HG03095 (cell line): ENCODE data around the gene ADGRG3.
"Not testable (repeated sequence)": the region's sequence is repeated elsewhere in the genome, so short reads cannot be mapped to it uniquely, and the experiment has no call there.

Experiments used
- ATAC-seq: cut with Tn5 transposase; IDR thresholded peaks from one replicate; pipeline ENCODE4 v1.9.1; 2021; ENCODE audit warnings: moderate library complexity; ENCODE audit not compliant: unreplicated experiment

ADGRG3 gene

DNA sequence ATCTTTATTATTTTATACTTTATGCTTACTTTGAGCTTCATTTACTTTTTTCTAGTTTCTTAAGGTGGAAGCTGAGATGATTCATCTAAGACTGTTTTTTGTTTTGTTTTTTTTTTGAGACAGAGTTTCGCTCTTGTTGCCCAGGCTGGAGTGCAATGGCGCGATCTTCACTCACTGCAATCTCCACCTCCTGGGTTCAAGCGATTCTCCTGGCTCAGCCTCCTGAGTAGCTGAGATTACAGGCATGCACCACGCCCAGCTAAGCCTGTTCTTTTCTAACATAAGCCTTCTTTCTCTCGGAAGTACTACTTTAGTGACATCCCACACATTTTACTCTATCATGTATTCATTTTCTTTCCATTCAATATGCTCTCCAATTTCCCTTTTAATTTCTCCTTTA is 44.5 kb downstream of the ADGRG3 start:
- ATAC-seq: not testable (repeated sequence)

- ATAC-seq: no peak
These were observed 45.5 kb downstream of the ADGRG3 start for GRCh38 chr16:57713596-57713995.

DNA sequence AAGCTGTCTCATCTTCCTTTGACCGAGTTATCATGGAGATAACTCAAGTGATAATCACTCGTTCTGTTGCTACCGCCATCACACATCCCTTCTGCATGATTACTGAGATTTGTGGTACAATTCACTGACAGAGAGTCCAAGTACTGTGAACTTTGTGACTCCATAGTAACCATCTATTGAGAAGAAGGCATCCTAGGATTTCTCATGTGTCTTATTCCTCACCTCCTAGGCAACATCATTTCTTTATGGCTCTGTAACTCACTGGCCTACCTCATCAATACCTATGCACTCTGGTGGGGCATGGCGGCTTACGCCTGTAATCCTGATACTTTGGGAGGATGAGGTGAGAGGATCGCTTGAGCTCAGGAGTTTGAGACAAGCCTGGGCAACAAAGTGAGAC is 45.9 kb downstream of the ADGRG3 start:
- ATAC-seq: no peak

- ATAC-seq: no peak
These were observed 52.1 kb downstream of the ADGRG3 start for GRCh38 chr16:57720142-57720575.

DNA sequence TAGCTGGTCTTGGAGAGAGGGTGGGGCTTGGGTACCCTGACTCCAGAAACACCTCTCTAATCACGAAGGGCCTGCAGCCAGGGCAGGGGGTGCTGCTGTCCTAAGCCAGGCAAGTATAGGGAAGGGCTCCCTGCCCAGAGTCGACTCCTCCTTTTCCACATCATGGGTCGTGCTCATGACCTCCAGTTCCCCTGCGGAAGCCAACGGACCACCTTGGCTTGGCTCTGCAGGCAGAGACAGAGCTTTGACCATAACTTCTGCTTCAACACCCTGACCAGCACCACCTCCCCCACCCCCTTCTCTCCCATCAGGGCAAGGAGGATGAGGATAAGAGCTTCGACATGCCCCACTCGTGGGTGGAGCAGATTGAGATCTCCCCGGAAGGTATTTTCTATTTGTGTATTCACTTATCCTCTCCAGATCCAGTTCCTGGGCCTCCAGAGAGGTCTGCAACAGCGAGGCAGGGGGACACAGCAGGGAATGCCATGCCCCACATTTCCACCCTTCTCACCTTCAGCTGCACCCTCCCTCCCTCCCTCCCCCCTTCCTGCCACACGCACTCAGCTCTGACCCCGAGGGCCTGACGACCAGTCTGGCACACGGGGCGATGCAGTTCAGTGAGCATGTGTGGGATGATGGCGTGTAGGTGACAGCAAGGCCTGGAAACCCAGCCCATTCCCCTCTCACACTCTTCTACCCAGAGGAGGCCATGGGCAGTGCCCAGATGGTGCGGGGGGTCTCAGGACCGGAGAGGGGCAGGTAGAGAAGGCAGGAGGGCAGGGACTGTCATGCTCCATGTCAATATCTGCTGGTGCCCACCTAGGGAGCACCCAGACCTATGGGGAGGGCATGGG is 53.5 kb downstream of the ADGRG3 start:
- ATAC-seq: no peak

GRCh38 chr16:57722210-57722499 is 54.0 kb downstream of the ADGRG3 start:
- no peak for ATAC-seq

- no peak for ATAC-seq
These were observed 54.5 kb downstream of the ADGRG3 start for GRCh38 chr16:57722651-57723050.

DNA sequence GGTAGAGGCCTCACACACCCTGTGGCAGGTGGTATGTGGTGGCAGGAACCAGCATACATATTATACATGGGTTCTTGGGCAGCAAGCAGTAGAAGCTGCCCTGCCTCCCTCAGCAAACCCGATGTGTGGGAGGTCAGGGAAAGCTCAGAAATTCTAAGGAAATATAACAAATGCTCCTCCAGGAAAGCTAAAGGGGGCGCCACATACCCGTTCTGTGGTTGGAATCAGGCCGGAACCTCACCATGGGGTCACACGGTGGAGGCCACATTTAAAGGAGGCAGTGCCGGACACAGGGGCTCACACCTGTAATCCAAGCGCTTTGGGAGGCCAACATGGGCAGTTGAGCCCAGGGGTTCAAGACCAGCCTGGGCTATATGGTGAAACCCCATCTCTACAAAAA is 55.1 kb downstream of the ADGRG3 start:
- ATAC-seq: no peak

GRCh38 chr16:57724531-57724930 is 56.4 kb downstream of the ADGRG3 start:
- no peak for ATAC-seq

GRCh38 chr16:57725151-57725550 is 57.0 kb downstream of the ADGRG3 start:
- ATAC-seq: no peak

DNA sequence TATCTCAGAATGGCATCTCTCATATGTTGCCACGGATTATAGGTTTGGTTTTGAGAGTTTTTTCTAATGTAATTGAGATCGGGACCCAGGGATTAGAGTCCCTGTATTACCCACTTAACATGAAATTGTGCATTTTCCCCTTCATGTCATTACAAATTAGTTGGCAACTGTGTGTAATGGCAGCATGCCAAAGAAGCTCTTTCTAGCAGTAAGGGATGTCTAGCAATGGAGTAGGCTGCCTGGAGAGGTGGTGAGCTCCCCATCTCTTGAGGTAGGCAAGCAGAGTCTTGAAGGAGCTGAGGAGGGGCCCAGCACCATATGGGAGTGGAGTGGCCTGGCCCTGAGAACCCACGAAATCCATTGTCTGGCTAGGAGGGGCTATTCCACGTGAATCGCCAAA is 57.4 kb downstream of the ADGRG3 start:
- ATAC-seq: no peak

DNA sequence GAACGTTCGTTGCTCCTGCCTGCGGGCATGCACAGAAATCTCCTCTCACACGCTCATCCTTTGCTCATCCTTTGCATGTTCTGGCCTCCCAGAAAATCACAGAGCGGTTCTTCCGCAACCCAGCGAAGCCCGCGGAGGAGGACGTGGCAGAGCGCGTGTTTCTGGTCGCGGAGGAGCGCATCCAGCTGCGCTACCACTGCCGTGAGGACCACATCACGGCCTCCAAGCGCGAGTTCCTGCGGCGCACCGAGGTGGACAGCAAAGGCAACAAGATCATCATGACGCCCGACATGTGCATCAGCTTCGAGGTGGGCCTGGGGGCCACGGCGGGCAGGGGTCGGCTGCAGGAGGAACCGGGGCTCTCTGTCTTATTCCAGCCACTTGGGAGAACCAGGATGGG is 57.9 kb downstream of the ADGRG3 start:
- ATAC-seq: no peak

DNA sequence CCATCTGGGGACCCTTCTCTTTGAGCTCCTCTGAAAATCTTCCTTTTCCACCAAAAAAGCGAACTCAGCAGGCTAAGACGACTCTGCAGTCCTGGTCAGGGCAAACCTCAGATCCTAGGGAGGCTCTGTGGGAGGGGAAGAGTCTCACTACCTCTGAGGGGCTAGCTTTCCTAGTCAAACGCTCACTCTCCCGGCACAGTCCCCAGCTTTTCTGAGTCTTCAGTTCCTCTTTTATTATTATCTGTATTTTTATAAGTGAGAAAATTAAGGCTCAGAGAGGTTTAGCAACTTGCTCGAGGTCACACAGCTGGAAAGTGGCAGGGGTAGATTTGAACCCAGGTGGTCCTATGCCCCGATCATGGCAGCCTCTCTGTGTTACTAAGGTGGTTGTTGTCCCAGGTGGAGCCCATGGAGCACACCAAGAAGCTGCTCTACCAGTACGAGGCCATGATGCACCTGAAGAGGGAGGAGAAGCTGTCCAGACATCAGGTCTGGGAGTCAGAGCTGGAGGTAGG is 58.4 kb downstream of the ADGRG3 start:
- ATAC-seq: no peak

DNA sequence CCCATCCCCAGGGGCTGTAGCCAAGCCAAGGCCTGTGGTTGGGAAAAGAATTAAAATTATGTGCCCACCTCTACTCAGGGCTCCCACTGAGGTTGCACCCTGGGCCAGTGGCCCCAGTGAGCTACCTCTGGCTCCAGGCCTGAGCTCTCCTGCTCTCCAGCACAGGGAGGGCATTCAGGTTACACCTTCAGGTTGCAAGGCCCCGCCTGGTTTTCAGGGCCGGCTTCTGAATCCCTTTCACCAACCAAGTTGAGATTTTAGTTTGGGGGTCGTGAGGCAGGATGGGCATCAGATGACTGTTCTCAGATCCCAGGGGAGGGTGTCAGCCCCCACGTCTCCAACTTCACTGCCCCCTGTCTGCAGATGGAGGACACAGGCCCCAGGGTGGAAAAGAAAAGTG is 59.5 kb downstream of the ADGRG3 start:
- ATAC-seq: no peak

DNA sequence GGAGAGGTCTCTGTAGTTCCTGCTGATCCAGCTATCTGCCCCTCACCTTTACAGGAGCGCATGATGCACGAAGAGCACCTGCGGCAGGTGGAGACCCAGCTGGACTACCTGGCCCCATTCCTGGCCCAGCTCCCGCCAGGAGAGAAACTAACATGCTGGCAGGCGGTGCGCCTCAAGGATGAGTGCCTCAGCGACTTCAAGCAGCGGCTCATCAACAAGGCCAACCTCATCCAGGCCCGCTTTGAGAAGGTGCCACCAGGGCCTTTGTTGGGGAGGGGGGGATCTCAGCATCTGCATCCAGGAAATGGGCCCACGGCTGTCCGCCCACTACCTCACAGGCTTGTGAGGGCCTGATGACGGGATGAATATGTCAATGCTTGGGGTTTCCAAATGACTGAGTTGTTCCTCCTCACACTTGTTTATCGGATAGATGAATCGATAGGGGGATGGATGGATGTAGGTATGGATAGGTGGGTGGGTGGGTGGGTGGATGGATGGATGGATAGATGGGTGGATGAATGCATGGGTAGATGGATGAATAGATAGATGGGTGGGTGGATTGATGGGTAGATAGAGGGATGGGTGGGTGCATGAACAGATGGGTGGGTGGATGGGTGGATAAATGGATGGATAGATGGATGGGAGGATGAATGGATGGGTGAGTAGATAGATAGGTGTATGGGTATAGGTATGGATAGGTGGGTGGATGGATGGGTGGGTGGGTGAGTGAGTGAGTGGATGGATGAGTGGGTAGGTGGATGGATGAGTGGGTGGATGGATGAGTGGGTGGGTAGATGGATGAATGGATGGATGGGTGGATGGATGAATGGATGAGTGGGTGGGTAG is 60.5 kb downstream of the ADGRG3 start:
- ATAC-seq: no peak

DNA sequence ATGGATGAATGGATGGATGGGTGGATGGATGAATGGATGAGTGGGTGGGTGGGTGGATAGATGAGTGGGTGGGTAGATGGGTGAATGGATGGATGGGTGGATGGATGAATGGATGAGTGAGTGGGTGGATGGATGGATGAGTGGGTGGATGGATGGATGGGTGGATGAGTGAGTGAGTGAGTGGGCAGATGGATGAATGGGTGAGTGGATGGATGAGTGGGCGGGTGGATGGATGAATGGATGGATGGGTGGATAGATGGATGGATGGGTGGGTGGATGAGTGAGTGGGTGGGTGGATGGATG is 61.0 kb downstream of the ADGRG3 start:
- ATAC-seq: no peak

DNA sequence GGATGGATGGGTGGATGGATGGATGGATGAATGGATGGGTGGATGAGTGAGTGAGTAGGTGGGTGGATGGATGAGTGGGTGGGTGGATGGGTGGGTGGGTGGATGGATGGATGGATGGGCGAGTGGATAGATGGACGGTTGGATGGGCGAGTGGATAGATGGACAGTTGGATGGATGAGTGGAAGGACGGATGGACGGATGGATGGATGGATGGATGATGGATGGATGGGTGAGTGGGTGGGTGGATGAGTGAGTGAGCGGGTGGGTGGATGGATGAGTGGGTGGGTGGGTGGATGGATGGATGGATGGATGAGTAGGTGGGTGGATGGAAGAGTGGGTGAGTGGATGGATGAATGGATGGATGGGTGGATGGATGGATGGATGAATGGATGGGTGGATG is 61.7 kb downstream of the ADGRG3 start:
- not testable (repeated sequence) for ATAC-seq

DNA sequence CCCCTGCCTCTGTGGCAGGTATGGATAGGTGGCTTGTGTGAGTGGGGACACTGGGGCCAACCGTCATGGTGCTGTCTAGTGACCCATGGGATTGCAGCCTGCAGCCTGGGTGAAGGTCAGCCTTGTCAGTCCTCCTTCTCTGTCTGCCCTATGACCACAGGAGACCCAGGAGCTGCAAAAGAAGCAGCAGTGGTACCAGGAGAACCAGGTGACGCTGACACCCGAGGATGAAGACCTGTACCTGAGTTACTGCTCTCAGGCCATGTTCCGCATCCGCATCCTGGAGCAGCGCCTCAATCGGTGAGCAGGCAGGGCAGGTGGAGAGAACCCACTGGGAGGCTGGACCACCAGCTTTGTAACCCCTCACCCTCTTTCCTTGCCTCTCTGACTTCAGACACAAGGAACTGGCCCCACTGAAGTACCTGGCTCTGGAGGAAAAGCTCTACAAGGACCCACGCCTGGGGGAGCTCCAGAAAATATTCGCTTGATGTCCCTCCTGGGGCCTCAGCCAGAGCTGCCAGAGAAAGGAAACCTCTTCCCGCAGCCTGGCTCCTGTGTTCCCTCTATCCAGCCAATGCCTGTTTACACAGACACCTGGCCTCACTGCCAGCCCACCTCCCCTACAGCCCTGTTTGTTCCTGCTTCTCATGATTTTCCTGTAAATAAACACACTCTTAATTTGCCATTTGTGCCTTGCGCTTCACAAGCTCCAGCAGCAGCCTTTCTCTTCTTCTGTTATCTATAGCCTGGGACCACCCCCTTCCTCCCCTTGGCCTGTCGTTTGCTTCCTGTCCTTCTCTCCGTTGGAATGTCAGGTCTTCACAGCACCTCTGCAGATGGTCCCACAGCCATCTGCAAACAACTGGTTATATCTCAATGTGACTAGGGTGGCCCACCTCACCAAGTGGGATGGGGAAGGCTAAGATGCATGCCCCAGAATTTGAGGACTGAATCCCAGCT is 62.9 kb downstream of the ADGRG3 start:
- no peak for ATAC-seq

DNA sequence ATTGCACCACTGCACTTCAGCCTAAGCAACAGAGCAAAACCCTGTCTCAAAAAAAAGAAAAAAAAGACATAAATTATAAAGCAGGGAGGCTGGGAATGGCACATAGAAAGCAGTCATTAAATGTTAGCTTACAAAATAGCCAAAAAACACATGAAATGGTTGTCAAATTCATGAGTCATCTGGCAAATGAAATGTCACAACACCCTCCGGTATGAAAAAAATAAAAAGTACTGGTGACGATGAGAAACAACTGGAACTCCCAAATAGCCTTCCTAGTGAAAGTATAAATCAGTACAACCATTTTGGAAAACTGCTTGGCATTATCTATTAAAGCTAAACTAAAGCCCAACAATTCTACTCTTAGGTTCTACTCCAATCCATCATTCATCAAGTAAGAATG is 63.9 kb downstream of the ADGRG3 start:
- ATAC-seq: no peak

DNA sequence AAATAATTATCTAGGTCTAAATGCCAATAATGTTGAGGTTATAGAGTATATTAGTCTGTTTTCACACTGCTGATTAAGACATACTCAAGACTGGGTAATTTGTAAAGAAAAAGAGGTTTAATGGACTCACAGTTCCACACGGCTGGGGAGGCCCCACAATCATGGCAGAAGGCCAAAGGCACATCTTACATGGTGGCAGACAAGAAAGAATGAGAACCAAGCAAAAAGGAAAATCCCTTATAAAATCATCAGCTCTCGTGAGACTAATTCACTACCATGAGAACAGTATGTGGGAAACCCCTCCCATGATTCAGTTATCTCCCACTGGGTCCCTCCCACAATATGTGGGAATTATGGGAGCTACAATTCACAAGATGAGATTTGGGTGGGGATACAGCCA is 64.6 kb downstream of the ADGRG3 start:
- ATAC-seq: no peak

DNA sequence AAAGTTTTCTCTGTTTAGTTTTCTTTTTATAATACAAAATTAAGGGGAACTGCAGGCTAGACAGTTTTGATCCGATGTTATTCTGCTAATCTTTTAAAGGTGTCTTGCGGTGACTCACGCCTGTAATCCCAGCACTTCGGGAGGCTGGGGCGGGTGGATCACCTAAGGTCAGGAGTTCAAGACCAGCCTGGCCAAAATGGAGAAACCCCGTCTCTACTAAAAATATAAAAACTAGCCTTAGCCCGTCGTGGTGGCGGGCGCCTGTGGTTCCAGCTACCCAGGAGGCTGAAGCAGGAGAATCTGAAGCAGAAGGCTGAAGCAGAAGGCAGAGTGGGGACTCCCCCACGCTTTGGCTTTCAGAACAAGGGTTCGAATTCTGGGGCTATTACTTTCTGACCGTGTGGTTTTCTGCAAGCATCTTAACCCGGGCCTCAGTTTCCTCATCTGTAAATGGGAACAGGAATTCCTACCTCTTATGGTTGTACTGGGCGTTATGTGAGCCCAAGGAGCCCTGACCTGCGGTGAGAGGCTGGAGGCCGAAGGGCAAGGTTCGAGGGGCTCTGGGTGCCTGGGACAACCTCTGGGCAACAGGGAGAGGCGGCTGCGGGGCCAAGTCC is 66.3 kb downstream of the ADGRG3 start:
- peak; percentile 0 for ATAC-seq
